ENCODE measurements around the gene AGAP5. TPM values are rescaled to one million over a fixed set of nuclear protein-coding genes. Genes with fewer than 3 reads are reported as not detected.
"Not testable (repeated sequence)": the region's sequence is repeated elsewhere in the genome, so short reads cannot be mapped to it uniquely, and the experiment has no call there.

AGAP5 gene
- total RNA-seq, 1 donor from 2014 or later = 3.3 TPM

DNA sequence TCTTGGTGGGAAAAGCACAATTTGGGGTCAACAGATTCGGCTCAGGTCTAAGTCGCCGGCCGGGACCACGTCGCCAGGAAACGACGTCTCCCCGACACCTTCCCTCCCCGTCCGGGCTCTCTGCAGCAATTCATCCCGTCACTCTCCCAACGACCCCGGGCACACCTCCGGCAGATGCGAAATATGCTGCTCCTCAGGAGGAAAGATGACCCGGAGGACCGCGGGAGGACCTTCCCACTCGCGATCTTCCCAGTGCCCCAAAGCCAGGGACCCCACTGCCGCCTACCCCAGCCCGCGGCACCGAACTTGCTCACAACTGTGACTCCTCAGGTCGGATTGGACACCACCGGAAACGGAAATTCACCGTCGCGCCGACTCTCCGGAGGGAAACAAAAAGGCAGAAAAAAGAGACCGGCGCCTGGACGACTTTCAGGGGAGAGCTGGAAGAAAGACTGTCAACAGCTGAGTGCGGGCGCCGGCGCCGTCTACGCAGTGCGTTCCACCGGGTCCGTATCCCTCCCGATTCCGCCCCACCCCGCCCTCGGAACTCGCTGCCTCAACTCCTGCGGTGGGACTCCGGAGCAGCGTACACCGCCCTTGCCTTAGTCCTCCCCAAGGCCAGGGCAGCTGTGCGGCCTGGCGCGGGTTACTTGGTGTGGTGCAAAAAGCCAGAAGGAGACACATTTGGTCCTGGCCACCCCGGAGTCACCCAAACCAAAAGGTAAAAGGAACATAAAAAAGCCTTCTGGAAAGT is 32.4 kb upstream of the AGAP5 start:
- H3K27ac ChIP-seq (replicated peaks) = peak overlapping the region; percentile 97
- intact Hi-C loops (cut with micrococcal nuclease) = no loop called here
- peak; percentile 85 for DNase-seq
- TF ChIP-seq, protein P1, sequence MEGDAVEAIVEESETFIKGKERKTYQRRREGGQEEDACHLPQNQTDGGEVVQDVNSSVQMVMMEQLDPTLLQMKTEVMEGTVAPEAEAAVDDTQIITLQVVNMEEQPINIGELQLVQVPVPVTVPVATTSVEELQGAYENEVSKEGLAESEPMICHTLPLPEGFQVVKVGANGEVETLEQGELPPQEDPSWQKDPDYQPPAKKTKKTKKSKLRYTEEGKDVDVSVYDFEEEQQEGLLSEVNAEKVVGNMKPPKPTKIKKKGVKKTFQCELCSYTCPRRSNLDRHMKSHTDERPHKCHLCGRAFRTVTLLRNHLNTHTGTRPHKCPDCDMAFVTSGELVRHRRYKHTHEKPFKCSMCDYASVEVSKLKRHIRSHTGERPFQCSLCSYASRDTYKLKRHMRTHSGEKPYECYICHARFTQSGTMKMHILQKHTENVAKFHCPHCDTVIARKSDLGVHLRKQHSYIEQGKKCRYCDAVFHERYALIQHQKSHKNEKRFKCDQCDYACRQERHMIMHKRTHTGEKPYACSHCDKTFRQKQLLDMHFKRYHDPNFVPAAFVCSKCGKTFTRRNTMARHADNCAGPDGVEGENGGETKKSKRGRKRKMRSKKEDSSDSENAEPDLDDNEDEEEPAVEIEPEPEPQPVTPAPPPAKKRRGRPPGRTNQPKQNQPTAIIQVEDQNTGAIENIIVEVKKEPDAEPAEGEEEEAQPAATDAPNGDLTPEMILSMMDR (IDR thresholded peaks at IDR 0.05; ENCODE audit: borderline replicate concordance) = no peak
- H3K4me3 ChIP-seq = peak overlapping the region; percentile 97
- no peaks in the 10 kb centered on the region for H3K27me3 ChIP-seq (ENCODE audit: low read depth)
- H3K4me1 ChIP-seq = peaks cover 67% of the 10 kb centered on the region
- no peaks in the 10 kb centered on the region for H3K9me3 ChIP-seq (replicated peaks)
- peaks cover 51% of the 10 kb centered on the region for H3K36me3 ChIP-seq

DNA sequence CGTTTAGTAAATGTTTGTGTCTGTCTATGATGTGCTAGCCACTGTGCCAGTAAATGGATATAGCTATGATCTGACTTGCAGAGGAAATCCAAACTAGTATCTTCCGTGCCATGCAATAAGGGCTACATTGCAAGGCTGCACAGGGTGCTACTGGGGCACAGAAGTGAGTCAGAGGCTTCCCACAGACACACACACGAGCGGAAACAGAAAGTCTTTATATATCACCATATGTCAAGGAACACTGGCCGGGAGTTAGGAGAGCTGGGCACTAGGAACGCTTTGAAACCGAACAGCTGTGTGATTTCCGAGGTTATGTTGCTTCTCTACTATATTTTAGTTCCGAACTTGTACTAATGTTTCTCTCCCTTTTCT is 31.9 kb upstream of the AGAP5 start:
- intact Hi-C loops (cut with micrococcal nuclease); H3K9me3 ChIP-seq (replicated peaks); DNase-seq; H3K27me3 ChIP-seq (ENCODE audit: low read depth): not testable (repeated sequence)
- peak overlapping the region; percentile 97 for H3K4me3 ChIP-seq
- peaks cover 56% of the 10 kb centered on the region for H3K36me3 ChIP-seq
- peaks cover 63% of the 10 kb centered on the region for H3K4me1 ChIP-seq
- peak overlapping the region; percentile 97 for H3K27ac ChIP-seq (replicated peaks)

DNA sequence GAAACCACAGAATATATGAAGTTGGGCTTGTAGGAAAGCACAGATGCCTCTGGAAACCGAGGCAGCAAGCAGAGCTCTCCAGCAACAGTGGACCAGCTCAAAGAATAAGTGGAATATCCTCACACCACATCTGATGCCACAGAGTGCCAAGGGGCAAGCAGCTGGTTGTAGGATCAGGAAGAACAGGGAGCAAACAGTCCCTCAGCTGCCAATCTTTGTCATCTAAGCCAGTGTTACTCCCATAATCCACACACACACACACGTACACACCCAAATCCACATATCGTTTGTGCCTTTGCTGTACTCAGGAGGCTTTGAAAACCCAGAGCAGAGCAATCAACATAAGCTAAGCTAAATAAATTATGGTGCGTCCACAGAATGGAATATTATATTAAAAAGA is 25.6 kb upstream of the AGAP5 start:
- no peak overlapping the region for H3K4me3 ChIP-seq
- peaks cover 4% of the 10 kb centered on the region for H3K4me1 ChIP-seq
- H3K9me3 ChIP-seq (replicated peaks) = no peaks in the 10 kb centered on the region
- peaks cover 92% of the 10 kb centered on the region for H3K36me3 ChIP-seq
- no peak for DNase-seq
- H3K27ac ChIP-seq (replicated peaks) = no peak overlapping the region
- H3K27me3 ChIP-seq (ENCODE audit: low read depth) = no peaks in the 10 kb centered on the region
- TF ChIP-seq, protein P1 (IDR thresholded peaks at IDR 0.05; ENCODE audit: borderline replicate concordance) = no peak
- intact Hi-C loops (cut with micrococcal nuclease) = no loop called here

DNA sequence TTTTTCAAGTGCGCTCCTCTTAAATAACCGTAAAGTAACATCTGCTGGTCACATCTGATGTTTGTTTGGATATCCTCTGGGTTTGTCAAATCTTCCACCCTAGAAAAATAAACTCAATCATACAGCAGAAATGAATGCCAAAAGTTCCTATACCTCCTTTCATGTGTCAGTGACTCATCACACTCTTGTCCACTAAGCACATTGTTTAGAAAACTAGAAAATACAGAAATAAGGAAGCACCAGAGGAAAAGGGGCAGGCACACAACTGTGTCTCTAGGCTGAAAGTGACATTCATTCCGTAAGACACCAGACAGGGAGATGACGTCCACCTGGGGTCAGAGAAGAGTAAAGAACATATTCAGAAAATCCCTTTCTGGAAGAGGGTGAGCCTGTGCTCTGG is 22.7 kb upstream of the AGAP5 start:
- H3K4me3 ChIP-seq; H3K27me3 ChIP-seq (ENCODE audit: low read depth); H3K9me3 ChIP-seq (replicated peaks); DNase-seq; intact Hi-C loops (cut with micrococcal nuclease): not testable (repeated sequence)
- Histone ChIP-seq H3K27ac (replicated peaks) (peak overlapping the region; percentile 10), H3K36me3 (peaks cover 91% of the 10 kb centered on the region), H3K4me1 (peaks cover 14% of the 10 kb centered on the region)

DNA sequence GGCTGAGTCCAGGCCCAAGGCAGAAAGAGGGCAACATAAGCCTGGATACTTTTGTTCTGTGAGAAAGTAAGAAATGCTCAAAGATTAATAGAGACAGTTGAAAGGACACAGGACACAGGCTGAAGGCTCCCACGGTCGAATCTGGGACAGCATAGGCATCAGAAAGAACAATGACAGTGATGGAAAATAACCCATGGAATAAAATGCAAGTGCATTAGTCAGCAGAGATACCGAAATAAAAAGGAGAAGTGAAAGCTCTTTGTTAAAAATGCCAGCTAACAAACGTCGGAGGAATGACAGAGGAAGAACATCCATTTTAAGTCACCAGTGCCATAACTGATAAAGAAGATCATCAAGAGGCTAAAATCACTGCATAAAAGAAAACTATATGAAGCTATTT is 19.6 kb upstream of the AGAP5 start:
- H3K9me3 ChIP-seq (replicated peaks) = no peaks in the 10 kb centered on the region
- no peak for DNase-seq
- intact Hi-C loops (cut with micrococcal nuclease) = no loop called here
- H3K27me3 ChIP-seq (ENCODE audit: low read depth) = no peaks in the 10 kb centered on the region
- peak overlapping the region; percentile 45 for H3K27ac ChIP-seq (replicated peaks)
- H3K36me3 ChIP-seq = peaks cover 76% of the 10 kb centered on the region
- TF ChIP-seq, protein P1 (IDR thresholded peaks at IDR 0.05; ENCODE audit: borderline replicate concordance) = no peak
- no peak overlapping the region for H3K4me3 ChIP-seq
- H3K4me1 ChIP-seq = peaks cover 29% of the 10 kb centered on the region

DNA sequence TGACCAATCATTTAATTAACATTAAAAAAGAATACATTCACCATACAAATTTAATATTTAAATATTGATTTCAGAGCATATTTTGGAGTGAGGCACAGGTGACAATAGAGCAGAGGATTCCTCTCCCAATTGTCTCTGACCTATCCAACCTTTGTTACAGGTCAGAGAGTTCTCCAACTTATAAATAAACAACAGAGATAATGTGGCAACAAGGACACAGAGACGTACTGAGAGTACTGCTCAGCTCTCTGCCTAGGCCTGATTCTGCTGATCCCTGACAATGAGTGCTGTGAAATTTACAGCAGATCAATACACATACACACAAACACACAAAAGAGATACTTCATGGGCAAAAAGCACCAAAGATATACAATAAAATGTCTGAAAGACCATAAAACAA is 18.3 kb upstream of the AGAP5 start:
- peaks cover 74% of the 10 kb centered on the region for H3K36me3 ChIP-seq
- DNase-seq = no peak
- H3K4me3 ChIP-seq = no peak overlapping the region
- no peaks in the 10 kb centered on the region for H3K27me3 ChIP-seq (ENCODE audit: low read depth)
- intact Hi-C loops (cut with micrococcal nuclease) = no loop called here
- TF ChIP-seq, protein P1 (IDR thresholded peaks at IDR 0.05; ENCODE audit: borderline replicate concordance) = no peak
- peak overlapping the region; percentile 76 for H3K27ac ChIP-seq (replicated peaks)
- peaks cover 29% of the 10 kb centered on the region for H3K4me1 ChIP-seq
- H3K9me3 ChIP-seq (replicated peaks) = no peaks in the 10 kb centered on the region

DNA sequence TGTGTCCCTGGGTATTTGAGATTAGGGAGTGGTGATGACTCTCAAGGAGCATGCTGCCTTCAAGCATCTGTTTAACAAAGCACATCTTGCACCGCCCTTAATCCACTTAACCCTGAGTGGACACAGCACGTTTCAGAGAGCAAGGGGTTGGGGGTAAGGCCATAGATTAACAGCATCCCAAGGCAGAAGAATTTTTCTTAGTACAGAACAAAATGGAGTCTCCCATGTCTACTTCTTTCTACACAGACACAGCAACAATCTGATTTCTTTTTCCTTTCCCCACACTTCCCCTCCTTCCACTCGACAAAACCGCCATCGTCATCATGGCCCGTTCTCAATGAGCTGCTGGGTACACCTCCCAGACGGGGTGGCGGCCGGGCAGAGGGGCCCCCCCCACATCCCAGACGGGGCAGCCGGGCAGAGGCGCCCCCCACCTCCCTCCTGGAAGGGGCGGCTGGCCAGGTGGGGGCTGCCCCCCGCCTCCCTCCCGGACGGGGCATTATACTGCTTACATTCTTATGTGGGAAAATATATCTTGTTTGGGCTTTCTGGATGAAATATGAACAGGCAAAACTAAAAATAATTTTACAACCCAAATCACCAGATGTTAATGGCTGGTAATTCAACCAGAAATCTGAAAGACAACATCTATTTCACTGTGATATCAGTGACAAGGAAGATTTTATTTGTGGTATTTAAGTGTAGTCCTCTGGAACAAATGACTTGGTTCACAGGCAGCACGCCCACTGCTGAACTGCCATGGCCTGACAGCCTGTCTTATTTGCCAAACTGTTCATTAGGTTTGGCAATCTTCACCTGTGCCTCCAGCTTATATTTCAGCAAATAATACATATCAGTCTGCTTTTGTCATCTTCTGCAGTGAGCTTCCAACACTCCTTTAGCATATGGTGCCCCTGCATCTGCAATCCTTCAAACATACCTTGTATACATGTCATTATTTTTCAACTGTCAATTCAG is 17.6 kb upstream of the AGAP5 start:
- peak overlapping the region; percentile 76 for H3K27ac ChIP-seq (replicated peaks)
- H3K27me3 ChIP-seq (ENCODE audit: low read depth); H3K4me3 ChIP-seq; DNase-seq; intact Hi-C loops (cut with micrococcal nuclease); H3K9me3 ChIP-seq (replicated peaks): not testable (repeated sequence)
- peaks cover 71% of the 10 kb centered on the region for H3K36me3 ChIP-seq
- H3K4me1 ChIP-seq = peaks cover 29% of the 10 kb centered on the region

DNA sequence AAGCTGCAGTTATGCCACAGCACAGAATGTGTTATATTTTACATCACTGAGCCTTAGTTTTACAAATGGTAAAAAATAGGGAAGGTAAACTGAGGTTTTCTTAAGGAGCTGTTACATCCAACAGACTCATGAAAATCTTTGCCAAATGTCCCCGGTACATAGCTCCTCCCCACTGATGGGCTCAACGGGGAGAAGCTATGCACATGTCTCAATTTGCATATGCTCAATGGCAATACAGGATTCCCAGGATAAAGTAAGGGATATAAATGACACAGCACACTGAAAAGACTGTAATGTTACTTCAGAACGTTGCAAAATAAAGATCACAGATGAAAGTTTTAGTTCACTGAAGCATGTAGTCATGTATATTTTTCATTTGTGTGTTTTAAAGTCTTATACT is 16.6 kb upstream of the AGAP5 start:
- H3K9me3 ChIP-seq (replicated peaks); intact Hi-C loops (cut with micrococcal nuclease); H3K27me3 ChIP-seq (ENCODE audit: low read depth); H3K4me3 ChIP-seq; DNase-seq: not testable (repeated sequence)
- H3K4me1 ChIP-seq = peaks cover 29% of the 10 kb centered on the region
- H3K36me3 ChIP-seq = peaks cover 68% of the 10 kb centered on the region
- H3K27ac ChIP-seq (replicated peaks) = peak overlapping the region; percentile 51

DNA sequence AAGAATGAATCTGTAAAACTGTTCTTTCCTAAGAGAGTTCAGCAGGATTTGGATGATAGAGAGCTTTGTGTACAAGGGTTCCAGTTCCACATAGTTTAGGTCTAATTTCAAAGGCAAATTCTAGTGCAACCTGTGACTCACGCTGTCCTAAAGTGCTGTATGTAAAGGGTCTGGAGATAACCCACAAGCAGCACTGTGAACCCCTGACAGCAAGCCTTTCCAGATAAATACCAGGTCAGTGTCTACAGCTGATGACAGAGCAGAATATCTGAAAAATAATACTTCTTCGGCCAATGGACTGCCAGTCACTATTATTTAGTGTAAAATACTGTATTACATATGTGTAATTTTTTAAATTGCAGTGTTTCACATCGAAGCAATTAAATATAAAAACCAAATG is 16.0 kb upstream of the AGAP5 start:
- H3K4me3 ChIP-seq; intact Hi-C loops (cut with micrococcal nuclease); H3K27me3 ChIP-seq (ENCODE audit: low read depth); DNase-seq; H3K9me3 ChIP-seq (replicated peaks): not testable (repeated sequence)
- peak overlapping the region; percentile 51 for H3K27ac ChIP-seq (replicated peaks)
- peaks cover 63% of the 10 kb centered on the region for H3K36me3 ChIP-seq
- H3K4me1 ChIP-seq = peaks cover 29% of the 10 kb centered on the region

All from left ventricle myocardium inferior (tissue), 1 donor.